KOPT-K1 (cell line): ENCODE measurements around the gene KRTAP26-1.

Source experiments
- H3K27ac ChIP-seq: fragments of 200-600 bp; sonication (generic); 2 replicates; pipeline ENCODE4 v1.5.1; 2016; ENCODE audit warnings: antibody characterized with exemption, mild to moderate bottlenecking, low read depth, low read length; ENCODE audit not compliant: poor library complexity, severe bottlenecking
- H3K36me3 ChIP-seq: fragments of 200-600 bp; sonication (generic); 2 replicates; pipeline ENCODE4 v1.5.1; 2017; ENCODE audit warnings: antibody characterized with exemption, mild to moderate bottlenecking, low read length, moderate library complexity; ENCODE audit not compliant: insufficient read depth
- H3K9me3 ChIP-seq: fragments of 200-600 bp; sonication (generic); 2 replicates; pipeline ENCODE4 v1.5.1; 2017; ENCODE audit warnings: antibody characterized with exemption, low read length, mild to moderate bottlenecking; ENCODE audit not compliant: insufficient read depth, poor library complexity, severe bottlenecking

Gene KRTAP26-1, protein sequence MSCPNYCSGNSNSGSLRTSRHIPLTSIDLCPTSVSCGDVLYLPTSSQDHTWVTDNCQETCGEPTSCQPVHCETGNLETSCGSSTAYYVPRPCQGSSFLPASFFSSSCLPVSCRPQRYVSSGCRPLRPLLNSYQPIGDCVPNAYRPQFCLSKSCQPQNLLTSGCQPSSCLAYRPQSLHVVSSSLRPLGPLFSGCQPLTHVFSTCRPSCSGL

DNA sequence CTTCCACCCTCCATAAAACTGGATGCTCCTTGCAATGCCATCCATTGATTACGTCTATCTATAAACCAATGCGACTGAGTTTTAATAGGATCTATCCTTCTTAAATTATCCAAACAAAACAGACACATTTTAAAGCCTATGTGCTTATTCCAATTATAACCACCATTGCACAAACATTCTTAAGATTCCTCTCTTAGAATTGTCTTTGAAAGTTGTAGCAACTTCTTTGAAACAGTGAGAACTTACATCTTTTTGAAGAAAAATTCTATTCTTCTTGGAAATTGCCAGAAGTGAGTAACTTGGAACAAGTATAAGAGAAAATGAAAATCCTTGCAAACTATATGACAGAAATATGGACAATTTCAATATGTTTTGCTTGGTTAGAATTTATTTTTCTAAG lies at the start of gene KRTAP26-1:
TSS of gene KRTAP26-1 (minus strand) at position 101 of the 400 bp plus-strand sequence. CDS start 280 bp downstream, outside the sequence.
- Histone ChIP-seq H3K27ac (no peak within 1 kb of the TSS), H3K36me3 (no peaks in the 10 kb centered on the region), H3K9me3 (no peaks in the 10 kb centered on the region)

DNA sequence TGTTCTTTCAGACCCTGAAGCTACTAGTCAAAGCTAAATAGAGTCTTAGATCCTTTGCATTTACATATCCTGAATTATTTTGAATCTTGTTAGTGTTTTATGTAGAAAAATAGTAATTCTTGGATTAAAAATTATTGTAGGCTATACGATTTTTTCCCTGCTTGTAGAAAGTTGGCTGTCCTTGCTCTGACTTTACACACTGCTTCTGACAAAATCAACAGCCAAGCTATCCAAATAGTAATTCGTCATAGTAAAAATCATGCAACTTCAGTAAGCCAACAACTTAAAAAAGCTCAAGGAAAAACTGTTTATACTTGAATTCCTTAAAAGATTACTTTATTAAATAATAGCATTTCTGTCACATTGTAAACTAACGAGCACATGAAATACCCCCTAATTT lies 35.8 kb upstream of the KRTAP26-1 start:
- Histone ChIP-seq H3K36me3 (no peaks in the 10 kb centered on the region), H3K27ac (no peak overlapping the region), H3K9me3 (no peaks in the 10 kb centered on the region)

DNA sequence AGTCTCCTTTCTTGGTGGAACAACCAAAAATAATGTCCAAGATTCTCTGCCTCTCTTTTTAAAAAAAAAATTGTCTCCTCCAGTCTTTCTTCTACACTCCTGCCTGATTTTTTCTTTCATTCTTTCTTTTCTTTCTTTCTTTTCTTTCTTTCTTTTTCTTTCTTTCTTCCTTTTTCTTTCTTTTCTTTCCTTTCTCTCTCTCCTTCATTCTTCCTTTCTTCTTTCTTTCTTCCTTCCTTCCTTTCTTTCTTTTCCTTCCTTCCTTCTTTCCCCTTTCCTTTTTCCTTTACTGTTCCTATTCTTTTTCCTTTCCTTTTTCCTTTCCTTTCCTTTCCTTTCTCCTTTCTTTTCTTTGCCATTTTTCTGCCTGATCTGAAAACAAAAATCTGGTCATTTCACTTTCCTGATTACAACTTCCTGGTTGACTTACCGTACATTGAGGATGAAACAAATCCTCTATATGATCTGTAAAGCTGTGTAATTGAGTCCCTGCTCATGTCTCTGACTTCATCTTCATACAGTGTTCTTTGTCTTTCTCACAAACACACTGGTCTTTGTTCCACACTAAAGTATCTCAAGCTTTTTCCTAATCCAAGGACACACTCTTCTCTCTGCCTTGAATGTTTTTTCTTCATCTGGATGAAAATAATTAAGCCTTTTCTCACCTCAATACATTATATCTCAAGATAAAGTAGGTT lies 34.3 kb upstream of the KRTAP26-1 start:
- no peaks in the 10 kb centered on the region for H3K9me3 ChIP-seq
- no peaks in the 10 kb centered on the region for H3K36me3 ChIP-seq

DNA sequence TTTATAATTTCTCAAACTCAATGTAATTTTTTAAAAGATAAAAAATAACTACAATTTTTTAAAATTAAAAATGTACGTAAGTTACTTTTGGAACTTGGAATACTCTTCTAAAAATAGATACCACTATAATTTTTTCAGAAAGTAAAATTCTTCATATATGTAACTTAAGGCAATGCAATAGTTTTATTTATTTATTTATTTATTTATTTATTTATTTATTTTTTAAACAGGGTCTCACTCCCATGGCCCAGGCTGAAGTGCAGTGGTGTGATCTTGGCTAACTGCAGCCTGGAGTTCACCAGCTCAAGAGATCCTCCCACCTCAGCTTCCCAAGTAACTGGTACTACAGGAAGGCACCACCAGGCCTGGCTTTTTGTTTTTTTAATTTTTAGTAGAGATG lies 31.4 kb upstream of the KRTAP26-1 start:
- H3K27ac ChIP-seq, result no peak overlapping the region
- no peaks in the 10 kb centered on the region for H3K36me3 ChIP-seq

More for the DNA sequence above, 34.3 kb upstream of the KRTAP26-1 start:
- no peak overlapping the region for H3K27ac ChIP-seq

DNA sequence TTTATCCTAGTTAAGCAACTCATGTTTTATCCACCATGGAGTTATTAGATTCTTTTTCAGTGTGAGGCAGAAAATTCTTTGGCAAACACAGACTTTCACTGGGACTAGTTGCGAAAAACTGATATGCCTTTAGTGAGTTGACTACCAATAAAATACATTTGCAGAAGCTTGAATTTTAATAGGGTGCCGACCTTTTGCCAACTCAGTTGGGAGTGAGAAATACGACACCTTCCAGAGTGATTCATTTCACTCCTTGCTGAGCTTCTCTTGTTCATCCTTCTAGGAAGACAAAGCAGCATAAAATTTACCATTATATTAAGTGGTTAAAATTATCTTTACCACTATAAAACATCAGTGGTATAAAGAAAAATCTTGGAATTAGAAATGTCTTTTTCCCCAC lies 29.5 kb upstream of the KRTAP26-1 start:
- Histone ChIP-seq H3K27ac (no peak overlapping the region), H3K9me3 (no peaks in the 10 kb centered on the region), H3K36me3 (no peaks in the 10 kb centered on the region)

More for the DNA sequence above, 31.4 kb upstream of the KRTAP26-1 start:
- H3K9me3 ChIP-seq, result no peaks in the 10 kb centered on the region

DNA sequence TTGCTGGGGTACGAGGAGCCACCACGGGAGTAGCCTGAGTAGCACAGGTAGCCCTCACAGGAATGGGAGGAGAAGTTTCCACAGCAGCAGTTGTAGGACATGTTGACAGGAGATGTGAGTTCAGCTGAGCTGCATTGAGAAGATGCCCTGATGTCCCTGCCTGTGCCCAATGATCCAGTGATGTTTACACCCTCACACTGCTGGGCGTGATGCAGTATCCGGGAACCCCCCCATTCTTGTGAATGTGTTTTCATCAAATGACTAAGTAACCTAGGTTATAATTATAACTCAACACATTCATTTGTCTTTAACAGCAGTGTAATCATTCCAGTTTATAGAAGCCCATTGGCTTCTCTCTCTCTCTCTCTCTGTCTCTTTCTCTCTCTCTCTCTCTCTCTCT lies 28.4 kb upstream of the KRTAP26-1 start, which contains the start of gene KRTAP23-1:
TSS of gene KRTAP23-1 (minus strand) at position 101 of the 400 bp plus-strand sequence. CDS start at position 101, 0 bp downstream.
- no peaks in the 10 kb centered on the region for H3K9me3 ChIP-seq
- no peak within 1 kb of the TSS for H3K27ac ChIP-seq
- no peaks in the 10 kb centered on the region for H3K36me3 ChIP-seq

DNA sequence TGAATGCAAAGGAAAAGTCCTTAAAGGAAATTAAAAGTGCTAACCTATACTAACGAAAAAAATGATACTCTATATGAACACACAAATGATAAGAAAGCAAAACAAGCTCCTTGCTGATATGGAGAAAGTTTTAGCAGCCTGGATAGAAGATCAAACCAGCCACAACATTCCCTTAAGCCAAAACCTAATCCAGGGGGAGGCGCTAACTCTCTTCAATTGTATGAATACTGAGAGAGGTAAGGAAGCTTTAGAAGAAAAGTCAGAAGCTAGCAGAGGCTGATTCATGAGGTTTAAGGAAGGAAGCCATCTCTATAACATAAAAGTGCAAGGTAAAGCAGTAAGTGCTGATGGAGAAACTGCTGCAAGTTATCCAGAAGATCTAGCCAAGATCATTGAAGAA lies 24.9 kb upstream of the KRTAP26-1 start:
- Histone ChIP-seq H3K9me3 (no peaks in the 10 kb centered on the region), H3K27ac (no peak overlapping the region), H3K36me3 (no peaks in the 10 kb centered on the region)

DNA sequence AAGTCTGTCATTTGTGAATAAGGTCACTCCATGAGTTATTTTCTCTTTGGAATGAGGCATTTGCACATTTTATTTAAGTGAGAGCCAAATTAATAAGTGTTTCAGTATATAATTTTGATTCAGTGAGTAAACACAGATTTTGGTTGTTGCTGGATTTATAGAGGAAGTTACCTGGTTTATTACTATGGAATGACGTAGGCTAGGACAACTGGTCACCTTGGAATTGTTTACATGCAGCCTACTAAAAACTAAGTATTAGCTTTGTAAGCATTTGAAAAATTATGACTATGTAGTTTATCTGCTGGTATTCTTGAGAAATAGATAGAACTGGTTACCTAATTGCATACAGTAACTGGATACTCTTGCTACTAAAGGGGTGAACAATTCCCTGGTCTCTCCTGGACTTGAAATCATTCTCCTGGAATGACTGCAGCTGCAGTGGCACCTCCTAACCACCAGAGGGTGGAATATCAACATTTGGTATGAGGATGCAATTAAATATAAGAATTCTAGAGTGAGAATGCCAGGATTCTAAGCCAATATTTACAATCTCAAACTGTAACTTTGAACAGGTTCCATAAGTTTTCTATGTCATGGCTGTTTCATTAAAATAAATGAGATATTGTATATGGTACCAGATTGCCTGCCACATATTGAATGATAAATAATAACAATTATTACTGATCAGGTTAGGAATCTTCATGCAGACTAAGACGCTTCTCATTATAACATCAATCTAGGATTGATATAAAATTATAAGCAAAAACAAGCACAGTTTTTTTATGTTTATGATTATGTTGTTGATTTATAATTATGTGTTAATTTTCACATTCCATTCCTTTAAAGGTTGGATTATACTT lies 20.8 kb upstream of the KRTAP26-1 start:
- Histone ChIP-seq H3K36me3 (no peaks in the 10 kb centered on the region), H3K27ac (no peak overlapping the region), H3K9me3 (no peaks in the 10 kb centered on the region)

DNA sequence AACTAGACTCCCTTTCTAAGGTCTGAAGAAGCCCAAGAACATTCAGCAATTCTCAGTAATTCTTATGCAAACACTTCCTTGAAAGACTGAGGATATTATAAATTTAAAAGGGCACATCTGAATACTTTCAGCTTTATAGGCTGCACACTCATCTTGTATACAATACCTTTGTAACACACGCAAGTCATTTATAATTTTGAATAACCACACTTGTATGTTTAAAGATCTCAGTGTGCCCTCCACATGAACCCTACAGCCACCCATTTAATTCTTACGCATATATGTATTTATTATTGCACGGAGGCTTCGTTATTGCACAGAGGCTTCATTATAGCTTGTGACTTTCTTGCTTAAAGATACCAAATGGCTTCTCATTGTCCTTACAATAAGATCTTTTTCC lies 18.6 kb upstream of the KRTAP26-1 start:
- Histone ChIP-seq H3K36me3 (no peaks in the 10 kb centered on the region), H3K27ac (no peak overlapping the region), H3K9me3 (no peaks in the 10 kb centered on the region)

DNA sequence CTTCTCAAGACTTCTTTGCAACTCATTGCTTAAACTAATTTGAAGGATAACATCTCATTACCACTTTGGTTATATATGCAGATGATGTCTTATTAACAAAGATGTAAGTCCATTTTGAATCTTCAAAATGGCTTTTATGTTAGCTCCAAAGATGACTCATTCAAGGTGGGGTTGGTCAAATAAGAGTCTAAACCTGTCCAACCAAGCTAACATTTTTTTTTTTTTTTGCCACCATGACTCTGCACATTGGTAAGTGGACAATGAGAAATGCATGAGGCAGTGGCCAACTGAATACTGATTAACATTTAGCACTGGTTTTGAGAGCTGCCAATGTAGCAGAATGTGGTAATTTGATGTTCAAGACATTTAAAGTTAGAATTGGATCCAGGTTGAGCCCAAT lies 17.7 kb upstream of the KRTAP26-1 start:
- Histone ChIP-seq H3K36me3 (no peaks in the 10 kb centered on the region), H3K27ac (no peak overlapping the region), H3K9me3 (no peaks in the 10 kb centered on the region)

DNA sequence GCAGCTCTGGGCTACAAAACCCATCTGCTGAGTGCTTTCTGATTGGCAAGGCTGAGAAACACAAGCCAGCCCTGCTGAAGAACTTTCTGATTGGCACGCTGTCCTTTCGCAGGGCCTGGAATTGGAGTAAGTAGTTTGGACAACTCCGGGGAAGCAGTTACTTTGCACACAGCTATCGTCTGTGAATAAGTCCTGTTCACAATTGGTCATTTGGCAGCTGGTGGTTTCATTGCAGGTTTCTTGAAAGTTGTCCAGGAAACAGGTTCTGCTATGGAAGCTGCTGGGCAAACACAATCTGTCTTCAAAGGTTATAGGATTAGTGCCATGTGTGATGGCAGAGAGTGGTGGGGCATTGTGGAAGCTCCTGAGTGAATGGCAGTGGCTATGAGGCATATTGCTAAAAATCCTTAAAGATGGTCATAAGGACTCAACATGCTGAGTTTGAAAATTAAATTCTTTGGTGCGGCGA lies 17.2 kb upstream of the KRTAP26-1 start, which contains the start of gene KRTAP27-1:
TSS of gene KRTAP27-1 (minus strand) at position 419 of the 469 bp plus-strand sequence. CDS start at position 393, 26 bp downstream.
- H3K9me3 ChIP-seq, result no peaks in the 10 kb centered on the region
- H3K27ac ChIP-seq, result no peak within 1 kb of the TSS
- no peaks in the 10 kb centered on the region for H3K36me3 ChIP-seq

DNA sequence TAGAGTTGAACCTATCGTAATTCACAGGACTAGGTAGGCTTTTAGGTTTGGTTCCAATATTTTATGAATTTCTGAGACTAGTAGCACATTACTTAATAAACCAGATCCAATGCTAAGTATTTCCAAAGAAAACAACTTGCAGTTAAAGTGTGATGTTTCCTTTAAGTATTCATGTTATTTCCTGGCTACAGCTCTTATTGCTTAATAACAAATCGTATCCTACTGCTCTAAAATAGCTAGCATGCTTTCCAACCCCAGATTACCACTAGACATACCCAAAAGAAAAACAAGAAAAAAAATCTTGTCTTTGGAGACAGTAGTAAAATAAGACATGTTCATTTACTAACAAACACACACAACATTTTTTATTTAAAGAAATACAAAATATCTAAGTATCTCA lies 16.5 kb upstream of the KRTAP26-1 start:
- no peaks in the 10 kb centered on the region for H3K9me3 ChIP-seq
- H3K36me3 ChIP-seq, result no peaks in the 10 kb centered on the region

DNA sequence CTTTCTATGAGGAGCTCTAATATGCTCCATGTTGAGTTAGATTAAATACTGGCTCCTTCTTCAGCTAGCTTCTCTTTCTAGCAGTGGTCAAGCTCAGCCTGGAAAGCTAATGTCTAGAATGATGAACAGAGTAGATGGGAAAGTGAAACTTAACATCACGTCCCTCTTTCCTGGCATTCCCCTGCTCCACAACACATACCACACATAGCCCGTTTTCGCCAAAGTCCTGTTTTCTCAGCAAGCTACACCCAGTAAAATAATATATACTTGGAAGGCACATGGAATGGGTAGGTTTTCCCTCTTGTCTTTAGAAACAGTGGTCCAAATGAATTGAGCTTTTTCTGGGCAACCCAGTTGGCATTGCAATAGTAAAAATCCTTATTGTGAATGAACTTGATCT lies 13.6 kb upstream of the KRTAP26-1 start:
- no peak overlapping the region for H3K27ac ChIP-seq
- no peaks in the 10 kb centered on the region for H3K9me3 ChIP-seq

More for the DNA sequence above, 16.5 kb upstream of the KRTAP26-1 start:
- no peak overlapping the region for H3K27ac ChIP-seq

DNA sequence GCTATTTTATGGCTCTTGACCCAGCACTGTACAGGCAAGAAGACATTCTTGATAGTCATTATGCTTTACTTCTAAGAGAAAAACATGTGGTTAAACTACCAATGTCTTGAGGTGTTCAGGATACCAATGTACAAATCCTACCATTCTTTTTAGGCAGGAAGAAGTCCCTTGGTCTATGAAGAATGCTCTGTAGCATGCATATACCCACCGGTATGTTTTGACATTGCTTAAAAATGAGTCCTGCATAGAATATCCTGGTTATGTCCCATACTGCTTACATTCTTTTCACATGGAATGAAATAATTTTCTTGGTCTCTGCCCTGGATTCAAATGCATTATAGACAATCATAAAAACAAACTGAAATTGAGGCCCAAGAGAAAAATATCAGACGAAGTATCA lies 12.6 kb upstream of the KRTAP26-1 start:
- no peaks in the 10 kb centered on the region for H3K9me3 ChIP-seq

More for the DNA sequence above, 13.6 kb upstream of the KRTAP26-1 start:
- no peaks in the 10 kb centered on the region for H3K36me3 ChIP-seq

More for the DNA sequence above, 12.6 kb upstream of the KRTAP26-1 start:
- Histone ChIP-seq H3K27ac (no peak overlapping the region), H3K36me3 (no peaks in the 10 kb centered on the region)
